Fibroblast of mammary gland (primary cell): ENCODE measurements around the gene RBM46.
A peak's percentile ranks its signal among the peaks of the same experiment; 100 is the strongest.

Experiments used
- DNase-seq: peaks from one replicate; pipeline ENCODE4 v3.0.0-alpha.2; 2010; ENCODE audit warnings: low read depth
- H3K4me3 ChIP-seq: 2 replicates; pipeline ENCODE4 v1.5.1; 2011; ENCODE audit warnings: low read depth, mild to moderate bottlenecking, low read length, moderate library complexity; ENCODE audit not compliant: control insufficient read depth
- CTCF ChIP-seq: conservative IDR thresholded peaks from 2 replicates; pipeline ENCODE4 v1.5.1; 2011; ENCODE audit warnings: low read depth, low read length, inconsistent platforms; ENCODE audit not compliant: control insufficient read depth, insufficient read depth

The RBM46 gene

GRCh38 chr4:154836030-154836429, 55.0 kb downstream of the RBM46 start:
- TF ChIP-seq CTCF = no peak
- no peak overlapping the region for H3K4me3 ChIP-seq
- no peak for DNase-seq

GRCh38 chr4:154836513-154836912, 55.4 kb downstream of the RBM46 start:
- no peak for TF ChIP-seq CTCF
- no peak overlapping the region for H3K4me3 ChIP-seq
- no peak for DNase-seq

GRCh38 chr4:154838155-154838554, 57.1 kb downstream of the RBM46 start:
- H3K4me3 ChIP-seq = no peak overlapping the region
- no peak for TF ChIP-seq CTCF
- no peak for DNase-seq

GRCh38 chr4:154838694-154839093, 57.6 kb downstream of the RBM46 start:
- no peak for DNase-seq
- TF ChIP-seq CTCF = no peak
- no peak overlapping the region for H3K4me3 ChIP-seq

GRCh38 chr4:154854362-154854761, 73.3 kb downstream of the RBM46 start:
- no peak overlapping the region for H3K4me3 ChIP-seq
- TF ChIP-seq CTCF = peak; percentile 38
- peak; percentile 39 for DNase-seq

GRCh38 chr4:154858166-154858565, 77.1 kb downstream of the RBM46 start:
- DNase-seq = no peak
- no peak for TF ChIP-seq CTCF
- H3K4me3 ChIP-seq = no peak overlapping the region
